ENCODE results near the gene GBF1. TPM values are rescaled to one million over a fixed set of nuclear protein-coding genes. Genes with fewer than 3 reads are reported as not detected.

Gene GBF1
- total RNA-seq, 1 donor from 2014 or later: 40.3 TPM

DNA sequence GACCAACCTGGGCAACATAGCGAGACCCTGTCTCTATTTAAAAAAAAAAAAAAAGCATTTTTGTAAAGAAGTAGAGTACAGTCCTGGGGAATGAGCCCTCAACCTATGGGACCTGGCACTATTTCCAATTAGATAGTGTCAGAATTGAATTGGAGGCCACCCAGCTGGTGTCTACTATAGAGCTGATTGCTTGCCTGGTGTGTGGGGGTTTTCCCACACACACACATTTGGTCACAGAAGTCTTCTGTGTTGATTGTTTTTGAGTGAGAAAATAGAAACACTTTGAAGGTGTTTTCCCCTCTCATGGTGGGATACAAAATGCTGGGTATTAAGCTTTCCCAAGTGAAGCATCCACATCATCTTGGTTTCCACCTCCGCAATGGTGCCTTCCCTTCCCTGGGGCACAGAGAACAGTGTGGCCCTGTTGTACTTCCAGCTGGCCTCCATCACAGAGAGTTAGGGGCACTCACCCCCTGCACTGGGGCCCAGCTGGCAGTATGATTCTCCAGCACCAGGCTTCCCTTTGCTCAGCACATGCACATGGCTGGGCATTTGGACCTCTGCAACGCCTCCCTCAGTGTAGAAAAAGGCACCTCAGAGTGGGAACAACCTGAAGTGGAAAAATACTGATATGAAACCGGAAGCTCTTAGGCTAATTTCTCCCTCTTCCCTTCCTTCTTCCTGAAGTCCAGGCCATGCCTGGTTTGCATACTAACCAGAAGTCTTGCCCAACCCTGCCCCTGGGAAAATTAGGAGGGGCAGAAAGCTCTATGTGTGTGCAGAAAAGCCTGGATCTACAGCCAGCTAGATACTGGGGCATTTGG lies 139.5 kb downstream of the GBF1 start:
- no peak for DNase-seq
- peak; percentile 78 to 81 for ATAC-seq

DNA sequence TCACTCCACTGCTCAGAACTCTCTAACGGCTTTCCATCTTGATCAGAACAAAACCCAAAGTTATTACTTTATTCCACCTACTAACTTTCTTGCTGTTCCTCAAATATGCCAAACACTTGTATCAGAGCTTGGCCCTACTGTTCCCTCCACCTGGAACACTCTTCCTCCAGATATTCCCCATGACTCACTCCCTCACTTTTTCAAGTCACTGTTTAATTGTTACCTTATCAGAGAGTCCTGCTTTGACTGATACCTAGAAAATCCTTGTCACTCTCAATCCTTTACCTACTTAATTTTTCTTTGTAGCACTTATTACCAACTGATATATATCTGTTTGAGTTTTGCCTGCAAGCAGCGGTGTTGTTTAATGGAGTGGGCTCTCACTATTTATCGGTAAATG lies 144.6 kb downstream of the GBF1 start:
- TF ChIP-seq, protein P1, sequence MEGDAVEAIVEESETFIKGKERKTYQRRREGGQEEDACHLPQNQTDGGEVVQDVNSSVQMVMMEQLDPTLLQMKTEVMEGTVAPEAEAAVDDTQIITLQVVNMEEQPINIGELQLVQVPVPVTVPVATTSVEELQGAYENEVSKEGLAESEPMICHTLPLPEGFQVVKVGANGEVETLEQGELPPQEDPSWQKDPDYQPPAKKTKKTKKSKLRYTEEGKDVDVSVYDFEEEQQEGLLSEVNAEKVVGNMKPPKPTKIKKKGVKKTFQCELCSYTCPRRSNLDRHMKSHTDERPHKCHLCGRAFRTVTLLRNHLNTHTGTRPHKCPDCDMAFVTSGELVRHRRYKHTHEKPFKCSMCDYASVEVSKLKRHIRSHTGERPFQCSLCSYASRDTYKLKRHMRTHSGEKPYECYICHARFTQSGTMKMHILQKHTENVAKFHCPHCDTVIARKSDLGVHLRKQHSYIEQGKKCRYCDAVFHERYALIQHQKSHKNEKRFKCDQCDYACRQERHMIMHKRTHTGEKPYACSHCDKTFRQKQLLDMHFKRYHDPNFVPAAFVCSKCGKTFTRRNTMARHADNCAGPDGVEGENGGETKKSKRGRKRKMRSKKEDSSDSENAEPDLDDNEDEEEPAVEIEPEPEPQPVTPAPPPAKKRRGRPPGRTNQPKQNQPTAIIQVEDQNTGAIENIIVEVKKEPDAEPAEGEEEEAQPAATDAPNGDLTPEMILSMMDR (IDR thresholded peaks at IDR 0.05): no peak
- Histone ChIP-seq H3K9me3 (no peaks in the 10 kb centered on the region), H3K36me3 (no peaks in the 10 kb centered on the region), H3K4me1 (peaks cover 26% of the 10 kb centered on the region), H3K27ac (no peak overlapping the region), H3K27me3 (ENCODE audit: low read depth) (no peaks in the 10 kb centered on the region), H3K4me3 (no peak overlapping the region)
- intact Hi-C loops (cut with DNase I): no loop called here
- ATAC-seq (no peak), DNase-seq (no peak)

More for the DNA sequence above, 139.5 kb downstream of the GBF1 start:
- Histone ChIP-seq H3K9me3 (no peaks in the 10 kb centered on the region), H3K4me1 (peaks cover 15% of the 10 kb centered on the region), H3K27ac (peak overlapping the region; percentile 48), H3K27me3 (ENCODE audit: low read depth) (no peaks in the 10 kb centered on the region), H3K4me3 (no peak overlapping the region), H3K36me3 (peaks cover 36% of the 10 kb centered on the region)
- TF ChIP-seq, protein P1 (IDR thresholded peaks at IDR 0.05): no peak
- intact Hi-C loops (cut with DNase I): no loop called here

DNA sequence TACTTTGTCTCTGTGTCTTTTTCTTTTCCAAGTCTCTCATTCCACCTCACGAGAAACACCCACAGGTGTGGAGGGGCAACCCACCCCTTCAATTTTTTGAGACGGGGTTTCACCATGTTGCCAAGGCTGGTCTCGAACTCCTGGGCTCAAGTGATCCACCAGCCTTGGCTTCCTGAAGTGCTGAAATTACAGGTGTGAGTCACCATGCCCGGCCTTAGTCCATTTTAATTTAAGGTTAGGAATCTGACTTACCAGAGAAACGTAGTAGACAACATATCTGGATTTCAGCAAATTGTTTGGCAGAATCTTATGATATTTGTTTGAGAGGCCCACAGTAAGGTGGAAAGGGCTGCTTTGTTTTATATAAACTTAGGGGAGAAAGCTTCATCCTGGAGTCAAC lies 147.0 kb downstream of the GBF1 start:
- intact Hi-C loops (cut with DNase I): no loop called here
- Histone ChIP-seq H3K4me3 (no peak overlapping the region), H3K4me1 (peaks cover 27% of the 10 kb centered on the region), H3K27ac (no peak overlapping the region), H3K27me3 (ENCODE audit: low read depth) (no peaks in the 10 kb centered on the region), H3K9me3 (no peaks in the 10 kb centered on the region), H3K36me3 (no peaks in the 10 kb centered on the region)
- ATAC-seq (no peak), DNase-seq (no peak)
- TF ChIP-seq, protein P1 (IDR thresholded peaks at IDR 0.05): no peak

DNA sequence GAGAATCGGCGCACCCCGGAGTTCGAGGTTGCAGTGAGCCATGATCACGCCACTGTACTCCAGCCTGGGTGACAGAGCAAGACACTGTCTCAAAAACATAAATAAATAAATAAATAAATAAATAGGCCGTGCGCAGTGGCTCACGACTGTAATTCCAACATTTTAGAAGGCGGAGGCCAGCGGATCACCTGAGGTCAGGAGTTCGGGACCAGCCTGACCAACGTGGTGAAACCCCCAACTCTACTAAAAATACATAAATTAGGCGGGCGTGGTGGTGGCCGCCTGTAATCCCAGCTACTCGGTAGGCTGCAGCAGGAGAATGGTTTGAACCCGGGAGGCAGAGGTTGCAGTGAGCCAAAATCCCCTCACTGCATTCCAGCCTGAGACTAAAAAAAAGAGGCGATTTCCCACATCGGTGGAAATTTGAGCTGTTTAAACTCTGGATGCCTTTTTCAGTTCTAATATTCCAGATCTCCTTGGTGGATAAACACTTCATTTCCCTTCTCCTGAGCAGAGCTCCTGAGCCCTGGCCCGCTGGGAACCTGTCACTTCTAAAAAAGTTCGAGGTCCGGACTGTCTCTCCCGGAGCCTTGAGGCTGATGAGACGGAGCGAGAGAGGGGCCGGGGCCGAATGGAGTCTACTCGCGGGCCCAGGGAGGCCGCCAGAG lies 148.2 kb downstream of the GBF1 start:
- intact Hi-C loops (cut with DNase I): no loop called here
- no peaks in the 10 kb centered on the region for H3K9me3 ChIP-seq
- peak overlapping the region; percentile 68 for H3K4me3 ChIP-seq
- H3K27ac ChIP-seq: peak overlapping the region; percentile 96
- peaks cover 10% of the 10 kb centered on the region for H3K36me3 ChIP-seq
- peaks cover 39% of the 10 kb centered on the region for H3K4me1 ChIP-seq
- DNase-seq: no peak
- TF ChIP-seq, protein P1 (IDR thresholded peaks at IDR 0.05): peak; percentile 97
- H3K27me3 ChIP-seq (ENCODE audit: low read depth): no peaks in the 10 kb centered on the region
- no peak for ATAC-seq

DNA sequence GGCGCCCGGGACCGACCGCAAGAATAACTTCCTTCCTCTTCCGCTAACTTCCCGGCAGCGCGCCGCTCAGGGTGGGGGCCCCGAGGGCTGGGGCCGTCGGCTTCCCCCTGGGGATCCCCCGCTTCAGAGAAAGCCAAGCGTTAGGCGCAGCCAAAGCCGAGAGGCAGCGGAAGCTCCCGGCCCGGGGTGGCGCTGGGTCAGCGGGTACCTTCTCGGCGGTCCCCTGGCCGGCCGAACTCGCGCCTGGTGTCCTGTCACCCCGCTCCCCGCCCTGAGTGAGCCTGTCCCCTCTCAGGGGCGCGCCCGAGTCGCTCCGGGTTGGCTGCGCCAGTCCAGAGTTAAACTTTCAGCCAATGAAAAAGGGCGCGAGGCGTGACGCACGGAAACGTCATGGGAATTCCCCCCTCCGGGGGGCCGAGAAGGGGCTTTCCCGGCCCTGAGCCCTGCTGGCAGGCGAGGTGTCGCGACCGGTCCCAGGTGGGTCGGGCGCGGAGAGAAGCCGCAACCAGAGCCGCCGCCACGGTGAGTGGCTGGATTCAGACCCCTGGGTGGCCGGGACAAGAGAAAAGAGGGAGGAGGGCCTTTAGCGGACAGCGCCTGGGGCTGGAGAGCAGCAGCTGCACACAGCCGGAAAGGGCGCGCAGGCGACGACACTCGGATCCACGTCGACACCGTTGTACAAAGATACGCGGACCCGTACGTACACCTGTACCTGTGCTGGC lies 148.9 kb downstream of the GBF1 start:
- no peaks in the 10 kb centered on the region for H3K27me3 ChIP-seq (ENCODE audit: low read depth)
- peaks cover 46% of the 10 kb centered on the region for H3K4me1 ChIP-seq
- peak overlapping the region; percentile 68 for H3K4me3 ChIP-seq
- H3K9me3 ChIP-seq: no peaks in the 10 kb centered on the region
- DNase-seq (peak; percentile 95), ATAC-seq (peak; percentile 91 to 92)
- TF ChIP-seq, protein P1 (IDR thresholded peaks at IDR 0.05): peak; percentile 35
- peak overlapping the region; percentile 96 for H3K27ac ChIP-seq
- intact Hi-C loops (cut with DNase I): no loop called here
- peaks cover 10% of the 10 kb centered on the region for H3K36me3 ChIP-seq
